HCT116 (cell line): ENCODE data around the gene MYH8. TPM values are rescaled to one million over a fixed set of nuclear protein-coding genes. Genes with fewer than 3 reads are reported as not detected.
A peak's percentile ranks its signal among the peaks of the same experiment; 100 is the strongest.

Experiments
- ATAC-seq: fragments of 200-7000 bp; cut with Tn5 transposase; 2 replicates; pipeline ENCODE4 v1.9.1; 2020; ENCODE audit warnings: mild to moderate bottlenecking, moderate library complexity
- BruUV-seq: library from RNA; stranded (reverse); fragments of 400-500 nt; replicated peaks from 2 replicates; lab custom pipeline; 2021; lab: Mats Ljungman, UMichigan
- CTCF ChIA-PET: fragments of 300-600 bp; sonication (Branson Sonifier 250); formaldehyde crosslinking; loops from one replicate; lab custom pipeline; 2021; ENCODE audit warnings: antibody characterized with exemption; lab: Charles Lee
- POLR2A ChIA-PET: fragments of 300-600, 350-600 bp; sonication (Branson Sonifier 250); formaldehyde crosslinking; loops from one replicate; lab custom pipeline; 2021; ENCODE audit warnings: antibody characterized with exemption; lab: Charles Lee
- RAD21 ChIA-PET, 2 experiments: fragments of 300-600 bp; sonication (Branson Sonifier 250); formaldehyde crosslinking; loops; one replicate each; lab custom pipeline; 2023; ENCODE audit warnings: low total read pairs in 2 of 2; ENCODE audit not compliant: uncharacterized antibody in 2 of 2, unreplicated experiment in 2 of 2, low non-redundant PET in 1 of 2; lab: Charles Lee
- DNase-seq: peaks from one replicate; pipeline ENCODE4 v3.0.0-alpha.2; 2010; ENCODE audit warnings: low read depth, low spot score
- H2AFZ ChIP-seq: fragments of 200-600 bp; shearing (Covaris generic), sonication (generic); 2 replicates; pipeline ENCODE4 v1.6.1; 2017; ENCODE audit warnings: low read depth, mixed run types, mixed read lengths, antibody characterized with exemption, low read length; ENCODE audit not compliant: poor library complexity, severe bottlenecking
- H3K27ac ChIP-seq: 2 replicates; pipeline ENCODE4 v1.5.1; 2012; ENCODE audit warnings: low read depth, low read length
- H3K27me3 ChIP-seq: fragments of 200-600 bp; sonication (generic); 2 replicates; pipeline ENCODE4 v1.6.1; 2016; ENCODE audit warnings: mixed run types, low read length, mixed read lengths; ENCODE audit not compliant: insufficient read depth
- H3K36me3 ChIP-seq, 2 experiments: fragments of 200-500 bp in 1 of 2; fragments of 200-600 bp in 1 of 2; sonication (Bioruptor generic) in 1 of 2; sonication (generic) in 1 of 2; 2 replicates each; pipeline versions ENCODE4 v1.5.1 to v1.6.1; 2014 to 2016; ENCODE audit warnings: low read length in 2 of 2, inconsistent platforms in 1 of 2, mixed read lengths in 1 of 2, mixed run types in 1 of 2; ENCODE audit not compliant: insufficient read depth in 2 of 2, control insufficient read depth in 1 of 2
- H3K4me1 ChIP-seq, 2 experiments: fragments of 200-600 bp in 1 of 2; sonication (generic) in 1 of 2; 2 replicates each; pipeline versions ENCODE4 v1.5.1 to v1.6.1; 2012 to 2017; ENCODE audit warnings: low read length in 2 of 2, inconsistent platforms in 1 of 2, mild to moderate bottlenecking in 1 of 2, mixed read lengths in 1 of 2, mixed run types in 1 of 2, moderate library complexity in 1 of 2; ENCODE audit not compliant: insufficient read depth in 2 of 2, control insufficient read depth in 1 of 2
- H3K4me2 ChIP-seq: fragments of 200-600 bp; sonication (generic); 2 replicates; pipeline ENCODE4 v1.6.1; 2017; ENCODE audit warnings: mixed run types, low read length, mixed read lengths
- H3K4me3 ChIP-seq, 2 experiments: fragments of 200-600 bp in 1 of 2; sonication (generic) in 1 of 2; replicated peaks in 1 of 2; 2 replicates each; pipeline ENCODE4 v1.5.1; 2011 to 2016; ENCODE audit warnings: low read length in 2 of 2, control low read depth in 1 of 2, low read depth in 1 of 2, mild to moderate bottlenecking in 1 of 2, mixed read lengths in 1 of 2, mixed run types in 1 of 2
- H3K79me2 ChIP-seq: fragments of 200-600 bp; sonication (generic); 2 replicates; pipeline ENCODE4 v1.6.1; 2017; ENCODE audit warnings: mild to moderate bottlenecking, mixed run types, low read length, moderate library complexity, mixed read lengths; ENCODE audit not compliant: insufficient read depth
- H3K9ac ChIP-seq: fragments of 200-600 bp; sonication (generic); 2 replicates; pipeline ENCODE4 v1.6.1; 2016; ENCODE audit warnings: low read length, mixed read lengths
- H3K9me2 ChIP-seq: fragments of 200-600 bp; sonication (generic), shearing (Covaris generic); 2 replicates; pipeline ENCODE4 v1.6.1; 2017; ENCODE audit warnings: mixed run types, mild to moderate bottlenecking, moderate library complexity; ENCODE audit not compliant: insufficient read depth
- H3K9me3 ChIP-seq, 2 experiments: fragments of 200-500 bp in 1 of 2; fragments of 200-600 bp in 1 of 2; sonication (Bioruptor generic) in 1 of 2; sonication (generic) in 1 of 2; 2 replicates each; pipeline ENCODE4 v1.6.1; 2014 to 2017; ENCODE audit warnings: low read length in 2 of 2, mixed read lengths in 2 of 2, inconsistent platforms in 1 of 2, low read depth in 1 of 2, mild to moderate bottlenecking in 1 of 2, mixed run types in 1 of 2, moderate library complexity in 1 of 2; ENCODE audit not compliant: control insufficient read depth in 1 of 2, insufficient read depth in 1 of 2
- H4K20me1 ChIP-seq: fragments of 200-600 bp; sonication (generic), shearing (Covaris generic); 2 replicates; pipeline ENCODE4 v1.6.1; 2017; ENCODE audit warnings: mixed run types, mild to moderate bottlenecking, moderate library complexity; ENCODE audit not compliant: insufficient read depth
- CBX3 ChIP-seq: IDR thresholded peaks from 2 replicates; pipeline ENCODE4 v1.6.1; 2012; ENCODE audit warnings: low read depth
- RAD21 ChIP-seq: IDR thresholded peaks from 2 replicates; pipeline ENCODE4 v1.6.1; 2012; ENCODE audit warnings: low read depth, mild to moderate bottlenecking
- SP1 ChIP-seq: IDR thresholded peaks from 2 replicates; pipeline ENCODE4 v1.6.1; 2012; ENCODE audit warnings: low read depth
- SRF ChIP-seq: IDR thresholded peaks from 2 replicates; pipeline ENCODE4 v1.6.1; 2012; ENCODE audit warnings: low read depth
- TCF7L2 ChIP-seq: IDR thresholded peaks from 2 replicates; pipeline ENCODE4 v1.7.0; 2011; ENCODE audit warnings: borderline replicate concordance, inconsistent platforms; ENCODE audit not compliant: insufficient read depth, insufficient read length; ENCODE audit errors: extremely low read depth
- YY1 ChIP-seq: IDR thresholded peaks from 2 replicates; pipeline ENCODE4 v1.6.1; 2011; ENCODE audit warnings: low read length, low read depth, moderate library complexity, mild to moderate bottlenecking; ENCODE audit not compliant: insufficient replicate concordance; ENCODE audit errors: extremely low read depth
- ZFX ChIP-seq: fragments of 450-650 bp; IDR thresholded peaks from 2 replicates; pipeline ENCODE4 v1.6.1; 2017
- intact Hi-C: fragments of 100-400 bp; cut with micrococcal nuclease; formaldehyde crosslinking; loops from 2 replicates; pipeline ENCODE4 v1.10.0; 2022
- total RNA-seq: library from RNA; stranded (reverse); gene quantifications from one replicate; pipeline ENCODE4 v1.2.1, GENCODE V29; 2021; ENCODE audit not compliant: unreplicated experiment
- TF ChIP-seq, protein P1 (sequence below), 3 experiments: fragments of 200-600 bp in 1 of 3; sonication (generic) in 1 of 3; IDR thresholded peaks in 2 of 3; conservative IDR thresholded peaks in 1 of 3; 2 replicates each; pipeline ENCODE4 v1.5.1; 2012 to 2017; ENCODE audit warnings: low read depth in 2 of 3, low read length in 2 of 3, antibody characterized with exemption in 1 of 3, borderline replicate concordance in 1 of 3, control low read depth in 1 of 3, mild to moderate bottlenecking in 1 of 3, mixed read lengths in 1 of 3, mixed run types in 1 of 3, moderate library complexity in 1 of 3; ENCODE audit not compliant: insufficient read depth in 1 of 3
- TF ChIP-seq, protein P2 (sequence below): IDR thresholded peaks from 2 replicates; pipeline ENCODE4 v1.6.1; 2012; ENCODE audit warnings: low read depth
- TF ChIP-seq, protein P3 (sequence below): IDR thresholded peaks from 2 replicates; pipeline ENCODE4 v1.6.1; 2012
- TF ChIP-seq, protein P4 (sequence below): IDR thresholded peaks from 2 replicates; pipeline ENCODE4 v1.6.1; 2012

The MYH8 gene
- total RNA-seq, 1 experiment from 2014 or later = not detected

DNA sequence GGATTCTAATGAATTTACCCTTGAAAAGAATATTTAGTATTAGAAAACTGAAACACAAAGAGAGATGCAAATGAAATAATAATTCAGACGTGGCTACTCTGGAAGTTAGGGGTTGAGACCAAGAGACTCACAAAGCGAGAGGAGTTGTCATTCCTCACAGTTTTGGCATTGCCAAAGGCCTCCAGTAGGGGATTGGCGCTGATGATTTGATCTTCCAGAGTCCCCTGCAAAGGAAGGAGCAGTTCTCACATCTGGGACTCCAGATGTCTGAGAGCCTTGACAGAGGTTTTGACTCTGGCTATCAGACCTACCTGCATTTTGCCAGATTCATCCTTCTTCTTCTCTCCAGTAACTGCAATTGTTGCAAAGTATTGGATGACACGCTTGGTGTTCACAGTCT is 6.6 kb downstream of the MYH8 start:
- CTCF ChIA-PET = no interaction called here
- ATAC-seq = no peak

DNA sequence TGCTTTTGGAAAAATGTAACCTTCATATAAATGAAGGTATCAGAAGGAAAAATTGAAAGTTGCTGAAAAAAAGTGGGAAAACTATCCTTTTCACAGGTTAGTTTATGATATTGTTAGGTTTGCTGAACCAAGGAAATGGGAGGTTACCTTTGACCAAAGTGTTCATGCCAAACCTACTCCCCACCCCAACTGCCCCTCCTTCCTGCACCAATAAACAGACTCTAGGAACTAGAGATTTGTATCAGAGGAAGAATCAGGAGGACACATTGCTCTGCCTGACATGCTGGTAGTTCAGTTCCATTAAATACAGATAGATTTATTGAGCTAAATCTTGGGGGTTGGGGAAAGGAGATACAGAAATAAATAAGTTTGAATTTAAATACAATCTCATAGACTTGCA is 18.2 kb downstream of the MYH8 start:
- Histone ChIP-seq H3K9me3 (no peaks in the 10 kb centered on the region), H3K4me1 (no peaks in the 10 kb centered on the region), H3K27me3 (no peaks in the 10 kb centered on the region; the same call in 1 of the 2 replicates), H3K36me3 (no peaks in the 10 kb centered on the region), H2AFZ (no peak overlapping the region), H3K4me2 (no peak overlapping the region), H3K4me3 (no peak overlapping the region), H3K27ac (no peak overlapping the region), H3K9ac (no peak overlapping the region), H3K79me2 (no peaks in the 10 kb centered on the region), H4K20me1 (no peaks in the 10 kb centered on the region), H3K9me2 (no peaks in the 10 kb centered on the region)
- ATAC-seq (no peak), DNase-seq (no peak)
- no TSS peak for BruUV-seq
- CTCF ChIA-PET = interaction anchor here (0.8 kb wide), 1 partner anchor 211 kb away, joined by 3 read pairs; no protein-coding TSS in a partner anchor
- POLR2A ChIA-PET = interaction anchor here (0.7 kb wide), 1 partner anchor 208 kb away, joined by 3 read pairs; no protein-coding TSS in a partner anchor
- RAD21 ChIA-PET = no interaction called here
- intact Hi-C loops = no loop called here
- TF ChIP-seq YY1 = no peak
- TF ChIP-seq, protein P1, sequence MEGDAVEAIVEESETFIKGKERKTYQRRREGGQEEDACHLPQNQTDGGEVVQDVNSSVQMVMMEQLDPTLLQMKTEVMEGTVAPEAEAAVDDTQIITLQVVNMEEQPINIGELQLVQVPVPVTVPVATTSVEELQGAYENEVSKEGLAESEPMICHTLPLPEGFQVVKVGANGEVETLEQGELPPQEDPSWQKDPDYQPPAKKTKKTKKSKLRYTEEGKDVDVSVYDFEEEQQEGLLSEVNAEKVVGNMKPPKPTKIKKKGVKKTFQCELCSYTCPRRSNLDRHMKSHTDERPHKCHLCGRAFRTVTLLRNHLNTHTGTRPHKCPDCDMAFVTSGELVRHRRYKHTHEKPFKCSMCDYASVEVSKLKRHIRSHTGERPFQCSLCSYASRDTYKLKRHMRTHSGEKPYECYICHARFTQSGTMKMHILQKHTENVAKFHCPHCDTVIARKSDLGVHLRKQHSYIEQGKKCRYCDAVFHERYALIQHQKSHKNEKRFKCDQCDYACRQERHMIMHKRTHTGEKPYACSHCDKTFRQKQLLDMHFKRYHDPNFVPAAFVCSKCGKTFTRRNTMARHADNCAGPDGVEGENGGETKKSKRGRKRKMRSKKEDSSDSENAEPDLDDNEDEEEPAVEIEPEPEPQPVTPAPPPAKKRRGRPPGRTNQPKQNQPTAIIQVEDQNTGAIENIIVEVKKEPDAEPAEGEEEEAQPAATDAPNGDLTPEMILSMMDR (IDR thresholded peaks at IDR 0.05 in 2 of 3, conservative IDR thresholded peaks at IDR 0.05 in 1 of 3; ENCODE audit: borderline replicate concordance in 1 of 3, insufficient read depth in 1 of 3, low read depth in 2 of 3, low read length in 2 of 3) = no peak
- TF ChIP-seq, protein P2, sequence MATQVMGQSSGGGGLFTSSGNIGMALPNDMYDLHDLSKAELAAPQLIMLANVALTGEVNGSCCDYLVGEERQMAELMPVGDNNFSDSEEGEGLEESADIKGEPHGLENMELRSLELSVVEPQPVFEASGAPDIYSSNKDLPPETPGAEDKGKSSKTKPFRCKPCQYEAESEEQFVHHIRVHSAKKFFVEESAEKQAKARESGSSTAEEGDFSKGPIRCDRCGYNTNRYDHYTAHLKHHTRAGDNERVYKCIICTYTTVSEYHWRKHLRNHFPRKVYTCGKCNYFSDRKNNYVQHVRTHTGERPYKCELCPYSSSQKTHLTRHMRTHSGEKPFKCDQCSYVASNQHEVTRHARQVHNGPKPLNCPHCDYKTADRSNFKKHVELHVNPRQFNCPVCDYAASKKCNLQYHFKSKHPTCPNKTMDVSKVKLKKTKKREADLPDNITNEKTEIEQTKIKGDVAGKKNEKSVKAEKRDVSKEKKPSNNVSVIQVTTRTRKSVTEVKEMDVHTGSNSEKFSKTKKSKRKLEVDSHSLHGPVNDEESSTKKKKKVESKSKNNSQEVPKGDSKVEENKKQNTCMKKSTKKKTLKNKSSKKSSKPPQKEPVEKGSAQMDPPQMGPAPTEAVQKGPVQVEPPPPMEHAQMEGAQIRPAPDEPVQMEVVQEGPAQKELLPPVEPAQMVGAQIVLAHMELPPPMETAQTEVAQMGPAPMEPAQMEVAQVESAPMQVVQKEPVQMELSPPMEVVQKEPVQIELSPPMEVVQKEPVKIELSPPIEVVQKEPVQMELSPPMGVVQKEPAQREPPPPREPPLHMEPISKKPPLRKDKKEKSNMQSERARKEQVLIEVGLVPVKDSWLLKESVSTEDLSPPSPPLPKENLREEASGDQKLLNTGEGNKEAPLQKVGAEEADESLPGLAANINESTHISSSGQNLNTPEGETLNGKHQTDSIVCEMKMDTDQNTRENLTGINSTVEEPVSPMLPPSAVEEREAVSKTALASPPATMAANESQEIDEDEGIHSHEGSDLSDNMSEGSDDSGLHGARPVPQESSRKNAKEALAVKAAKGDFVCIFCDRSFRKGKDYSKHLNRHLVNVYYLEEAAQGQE = no peak
- TF ChIP-seq, protein P3, sequence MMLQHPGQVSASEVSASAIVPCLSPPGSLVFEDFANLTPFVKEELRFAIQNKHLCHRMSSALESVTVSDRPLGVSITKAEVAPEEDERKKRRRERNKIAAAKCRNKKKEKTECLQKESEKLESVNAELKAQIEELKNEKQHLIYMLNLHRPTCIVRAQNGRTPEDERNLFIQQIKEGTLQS = no peak
- no peak for TF ChIP-seq CBX3

More for the DNA sequence above, 6.6 kb downstream of the MYH8 start:
- Histone ChIP-seq H3K4me3 (no peak overlapping the region), H3K36me3 (no peaks in the 10 kb centered on the region), H2AFZ (no peak overlapping the region), H3K9me3 (no peaks in the 10 kb centered on the region), H3K27me3 (no peaks in the 10 kb centered on the region), H3K4me1 (no peaks in the 10 kb centered on the region), H3K9ac (no peak overlapping the region), H3K4me2 (no peak overlapping the region), H3K27ac (no peak overlapping the region), H4K20me1 (no peaks in the 10 kb centered on the region), H3K79me2 (no peaks in the 10 kb centered on the region), H3K9me2 (no peaks in the 10 kb centered on the region)
- no TSS peak for BruUV-seq
- no peak for DNase-seq
- ChIA-PET RAD21 (no interaction called here), POLR2A (no interaction called here)
- TF ChIP-seq ZFX (no peak), TCF7L2 (no peak), SRF (no peak), RAD21 (no peak), SP1 (no peak)
- TF ChIP-seq, protein P4, sequence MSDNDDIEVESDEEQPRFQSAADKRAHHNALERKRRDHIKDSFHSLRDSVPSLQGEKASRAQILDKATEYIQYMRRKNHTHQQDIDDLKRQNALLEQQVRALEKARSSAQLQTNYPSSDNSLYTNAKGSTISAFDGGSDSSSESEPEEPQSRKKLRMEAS = no peak
- TF ChIP-seq, protein P1 (IDR thresholded peaks at IDR 0.05 in 2 of 3, conservative IDR thresholded peaks at IDR 0.05 in 1 of 3; ENCODE audit: borderline replicate concordance in 1 of 3, insufficient read depth in 1 of 3, low read depth in 2 of 3, low read length in 2 of 3) = peak in 1 of 3 experiments; percentile 17; a peak in 1 of 6 replicates
- intact Hi-C loops = no loop called here
